Measurements from ENCODE around the gene RUSC2. TPM values are rescaled to one million over a fixed set of nuclear protein-coding genes. Genes with fewer than 3 reads are reported as not detected.

RUSC2 gene
- total and polyA plus RNA-seq, 10 of the 15 experiments (the other 5 are each of a cell fraction or from before 2014, with no cell fraction given) = not detected

DNA sequence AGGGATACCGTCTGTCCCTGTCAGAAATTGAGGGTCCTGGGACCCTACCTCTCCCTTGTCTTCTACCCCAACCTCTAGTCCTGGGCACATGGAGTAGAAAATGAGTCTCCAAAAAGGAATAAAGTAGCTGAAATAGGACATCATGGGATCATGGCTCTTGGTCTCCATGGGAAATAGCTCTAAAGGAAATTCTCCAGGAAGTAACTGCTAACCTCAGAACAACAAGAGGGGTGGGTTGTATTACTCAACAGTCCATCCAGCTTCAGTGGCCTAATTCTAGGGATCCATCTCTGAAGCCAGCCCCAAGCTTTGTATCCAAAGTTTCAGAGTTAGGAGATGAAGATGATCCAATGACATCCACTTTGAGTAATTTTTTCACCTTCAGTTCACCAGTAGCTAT is 11.0 kb upstream of the RUSC2 start:
- SMC1A ChIA-PET (ENCODE audit: uncharacterized antibody, unreplicated experiment) = interaction anchor here (1.5 kb wide), 1 partner anchor 579 kb away, joined by 4 read pairs; no protein-coding TSS in a partner anchor
- Histone ChIP-seq H3K9me3 (replicated peaks; ENCODE audit: control insufficient read depth, insufficient read depth, low read length) (no peaks in the 10 kb centered on the region), H3K4me1 (ENCODE audit: control insufficient read depth, insufficient read depth, low read length) (no peaks in the 10 kb centered on the region), H3K79me2 (ENCODE audit: control insufficient read depth, insufficient read depth, low read length) (no peaks in the 10 kb centered on the region), H3K4me3 (no peak overlapping the region), H3K36me3 (ENCODE audit: control insufficient read depth in 2 of 2, insufficient read depth in 2 of 2, low read length in 1 of 2) (no peaks in the 10 kb centered on the region), H3K9ac (ENCODE audit: control insufficient read depth, insufficient read depth, low read length) (no peak overlapping the region), H2AFZ (ENCODE audit: control insufficient read depth, low read depth, low read length) (no peak overlapping the region), H3K27me3 (replicated peaks in 1 of 2; ENCODE audit: control insufficient read depth in 2 of 2, insufficient read depth in 2 of 2, low read length in 1 of 2) (no peaks in the 10 kb centered on the region), H4K20me1 (ENCODE audit: control insufficient read depth, insufficient read depth) (no peaks in the 10 kb centered on the region), H3K27ac (ENCODE audit: control insufficient read depth, insufficient read depth) (no peak overlapping the region), H3K4me2 (ENCODE audit: control insufficient read depth, insufficient read depth) (no peak overlapping the region)
- RAD21 ChIA-PET (ENCODE audit: unreplicated experiment) = interaction anchor here (1.4 to 4.6 kb wide), 4 partner anchors 15 to 579 kb away, joined by 3 to 20 read pairs (median 4); partner anchors contain the start of gene ATOSB
- ATAC-seq = no peak
- POLR2A ChIA-PET = no interaction called here
- BruUV-seq (replicated peaks) = no TSS peak
- in situ Hi-C loops (cut with MboI) (loop anchor here (5.0 kb wide), 1 partner anchor 362 kb away; the partner anchor contains the start of gene ATOSB), intact Hi-C loops (cut with micrococcal nuclease; ENCODE audit: unreplicated experiment) (loop anchor here (5.0 kb wide), 1 partner anchor 582 kb away; a partner anchor contains a TSS)
- CTCF ChIA-PET = interaction anchor here (0.7 to 2.3 kb wide), 8 partner anchors 13 to 580 kb away, joined by 3 to 12 read pairs (median 4); no protein-coding TSS in a partner anchor
- 11% methylated on average over 1 of the region's 1 CpG for WGBS (ENCODE audit: insufficient coverage, insufficient replicate concordance, low lambda C conversion rate, missing lambda C conversion rate)
- DNase-seq (ENCODE audit: low read depth, low spot score) = no peak
- TF ChIP-seq, protein P1, sequence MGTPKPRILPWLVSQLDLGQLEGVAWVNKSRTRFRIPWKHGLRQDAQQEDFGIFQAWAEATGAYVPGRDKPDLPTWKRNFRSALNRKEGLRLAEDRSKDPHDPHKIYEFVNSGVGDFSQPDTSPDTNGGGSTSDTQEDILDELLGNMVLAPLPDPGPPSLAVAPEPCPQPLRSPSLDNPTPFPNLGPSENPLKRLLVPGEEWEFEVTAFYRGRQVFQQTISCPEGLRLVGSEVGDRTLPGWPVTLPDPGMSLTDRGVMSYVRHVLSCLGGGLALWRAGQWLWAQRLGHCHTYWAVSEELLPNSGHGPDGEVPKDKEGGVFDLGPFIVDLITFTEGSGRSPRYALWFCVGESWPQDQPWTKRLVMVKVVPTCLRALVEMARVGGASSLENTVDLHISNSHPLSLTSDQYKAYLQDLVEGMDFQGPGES (IDR thresholded peaks at IDR 0.05) = no peak
- TF ChIP-seq, protein P2, sequence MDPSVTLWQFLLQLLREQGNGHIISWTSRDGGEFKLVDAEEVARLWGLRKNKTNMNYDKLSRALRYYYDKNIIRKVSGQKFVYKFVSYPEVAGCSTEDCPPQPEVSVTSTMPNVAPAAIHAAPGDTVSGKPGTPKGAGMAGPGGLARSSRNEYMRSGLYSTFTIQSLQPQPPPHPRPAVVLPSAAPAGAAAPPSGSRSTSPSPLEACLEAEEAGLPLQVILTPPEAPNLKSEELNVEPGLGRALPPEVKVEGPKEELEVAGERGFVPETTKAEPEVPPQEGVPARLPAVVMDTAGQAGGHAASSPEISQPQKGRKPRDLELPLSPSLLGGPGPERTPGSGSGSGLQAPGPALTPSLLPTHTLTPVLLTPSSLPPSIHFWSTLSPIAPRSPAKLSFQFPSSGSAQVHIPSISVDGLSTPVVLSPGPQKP (IDR thresholded peaks at IDR 0.05; ENCODE audit: low read depth, low read length) = no peak
- no peak for TF ChIP-seq JUNB (IDR thresholded peaks at IDR 0.05)
- no peak for TF ChIP-seq PAX5 (IDR thresholded peaks at IDR 0.05; ENCODE audit: borderline replicate concordance, low read depth, low read length)
- no peak for TF ChIP-seq RBBP5 (conservative IDR thresholded peaks at IDR 0.05)
- no peak for TF ChIP-seq FOXM1 (IDR thresholded peaks at IDR 0.05; ENCODE audit: low read depth, low read length)
- TF ChIP-seq, protein P3, sequence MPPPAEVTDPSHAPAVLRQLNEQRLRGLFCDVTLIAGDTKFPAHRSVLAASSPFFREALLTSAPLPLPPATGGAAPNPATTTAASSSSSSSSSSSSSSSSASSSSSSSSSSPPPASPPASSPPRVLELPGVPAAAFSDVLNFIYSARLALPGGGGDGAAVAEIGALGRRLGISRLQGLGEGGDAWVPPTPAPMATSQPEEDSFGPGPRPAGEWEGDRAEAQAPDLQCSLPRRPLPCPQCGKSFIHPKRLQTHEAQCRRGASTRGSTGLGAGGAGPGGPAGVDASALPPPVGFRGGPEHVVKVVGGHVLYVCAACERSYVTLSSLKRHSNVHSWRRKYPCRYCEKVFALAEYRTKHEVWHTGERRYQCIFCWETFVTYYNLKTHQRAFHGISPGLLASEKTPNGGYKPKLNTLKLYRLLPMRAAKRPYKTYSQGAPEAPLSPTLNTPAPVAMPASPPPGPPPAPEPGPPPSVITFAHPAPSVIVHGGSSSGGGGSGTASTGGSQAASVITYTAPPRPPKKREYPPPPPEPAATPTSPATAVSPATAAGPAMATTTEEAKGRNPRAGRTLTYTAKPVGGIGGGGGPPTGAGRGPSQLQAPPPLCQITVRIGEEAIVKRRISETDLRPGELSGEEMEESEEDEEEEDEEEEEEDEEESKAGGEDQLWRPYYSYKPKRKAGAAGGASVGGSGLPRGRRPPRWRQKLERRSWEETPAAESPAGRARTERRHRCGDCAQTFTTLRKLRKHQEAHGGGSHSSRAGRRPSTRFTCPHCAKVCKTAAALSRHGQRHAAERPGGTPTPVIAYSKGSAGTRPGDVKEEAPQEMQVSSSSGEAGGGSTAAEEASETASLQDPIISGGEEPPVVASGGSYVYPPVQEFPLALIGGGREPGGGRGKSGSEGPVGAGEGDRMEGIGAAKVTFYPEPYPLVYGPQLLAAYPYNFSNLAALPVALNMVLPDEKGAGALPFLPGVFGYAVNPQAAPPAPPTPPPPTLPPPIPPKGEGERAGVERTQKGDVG (CRISPR knock-in tag; IDR thresholded peaks at IDR 0.05) = no peak
- no peak for TF ChIP-seq ZZZ3 (IDR thresholded peaks at IDR 0.05; ENCODE audit: control insufficient read depth, insufficient read length, low read depth)
- TF ChIP-seq PAX8 (IDR thresholded peaks at IDR 0.05) = no peak
- TF ChIP-seq, protein P4, sequence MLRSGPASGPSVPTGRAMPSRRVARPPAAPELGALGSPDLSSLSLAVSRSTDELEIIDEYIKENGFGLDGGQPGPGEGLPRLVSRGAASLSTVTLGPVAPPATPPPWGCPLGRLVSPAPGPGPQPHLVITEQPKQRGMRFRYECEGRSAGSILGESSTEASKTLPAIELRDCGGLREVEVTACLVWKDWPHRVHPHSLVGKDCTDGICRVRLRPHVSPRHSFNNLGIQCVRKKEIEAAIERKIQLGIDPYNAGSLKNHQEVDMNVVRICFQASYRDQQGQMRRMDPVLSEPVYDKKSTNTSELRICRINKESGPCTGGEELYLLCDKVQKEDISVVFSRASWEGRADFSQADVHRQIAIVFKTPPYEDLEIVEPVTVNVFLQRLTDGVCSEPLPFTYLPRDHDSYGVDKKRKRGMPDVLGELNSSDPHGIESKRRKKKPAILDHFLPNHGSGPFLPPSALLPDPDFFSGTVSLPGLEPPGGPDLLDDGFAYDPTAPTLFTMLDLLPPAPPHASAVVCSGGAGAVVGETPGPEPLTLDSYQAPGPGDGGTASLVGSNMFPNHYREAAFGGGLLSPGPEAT (IDR thresholded peaks at IDR 0.05; ENCODE audit: low read depth) = no peak
- TF ChIP-seq, protein P5, sequence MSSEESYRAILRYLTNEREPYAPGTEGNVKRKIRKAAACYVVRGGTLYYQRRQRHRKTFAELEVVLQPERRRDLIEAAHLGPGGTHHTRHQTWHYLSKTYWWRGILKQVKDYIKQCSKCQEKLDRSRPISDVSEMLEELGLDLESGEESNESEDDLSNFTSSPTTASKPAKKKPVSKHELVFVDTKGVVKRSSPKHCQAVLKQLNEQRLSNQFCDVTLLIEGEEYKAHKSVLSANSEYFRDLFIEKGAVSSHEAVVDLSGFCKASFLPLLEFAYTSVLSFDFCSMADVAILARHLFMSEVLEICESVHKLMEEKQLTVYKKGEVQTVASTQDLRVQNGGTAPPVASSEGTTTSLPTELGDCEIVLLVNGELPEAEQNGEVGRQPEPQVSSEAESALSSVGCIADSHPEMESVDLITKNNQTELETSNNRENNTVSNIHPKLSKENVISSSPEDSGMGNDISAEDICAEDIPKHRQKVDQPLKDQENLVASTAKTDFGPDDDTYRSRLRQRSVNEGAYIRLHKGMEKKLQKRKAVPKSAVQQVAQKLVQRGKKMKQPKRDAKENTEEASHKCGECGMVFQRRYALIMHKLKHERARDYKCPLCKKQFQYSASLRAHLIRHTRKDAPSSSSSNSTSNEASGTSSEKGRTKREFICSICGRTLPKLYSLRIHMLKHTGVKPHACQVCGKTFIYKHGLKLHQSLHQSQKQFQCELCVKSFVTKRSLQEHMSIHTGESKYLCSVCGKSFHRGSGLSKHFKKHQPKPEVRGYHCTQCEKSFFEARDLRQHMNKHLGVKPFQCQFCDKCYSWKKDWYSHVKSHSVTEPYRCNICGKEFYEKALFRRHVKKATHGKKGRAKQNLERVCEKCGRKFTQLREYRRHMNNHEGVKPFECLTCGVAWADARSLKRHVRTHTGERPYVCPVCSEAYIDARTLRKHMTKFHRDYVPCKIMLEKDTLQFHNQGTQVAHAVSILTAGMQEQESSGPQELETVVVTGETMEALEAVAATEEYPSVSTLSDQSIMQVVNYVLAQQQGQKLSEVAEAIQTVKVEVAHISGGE (CRISPR knock-in tag; IDR thresholded peaks at IDR 0.05) = no peak
- no peak for TF ChIP-seq ZNF207 (IDR thresholded peaks at IDR 0.05; ENCODE audit: borderline replicate concordance)
- no peak for TF ChIP-seq IRF4 (IDR thresholded peaks at IDR 0.05; ENCODE audit: low read depth, low read length)
- no peak for TF ChIP-seq SIN3A (IDR thresholded peaks at IDR 0.05; ENCODE audit: low read depth, low read length)
- no peak for FAIRE-seq
